OCI-LY1 (cell line): ENCODE results near the gene HIC2.

ENCODE experiments used
- H2AFZ ChIP-seq: fragments of 200-600 bp; sonication (generic), shearing (Covaris generic); 2 replicates; pipeline ENCODE4 v1.6.0; 2014; ENCODE audit warnings: antibody characterized with exemption, mild to moderate bottlenecking, low read length
- H3F3A ChIP-seq: fragments of 200-600 bp; sonication (generic), shearing (Covaris generic); 2 replicates; pipeline ENCODE4 v1.6.0; 2014; ENCODE audit warnings: mild to moderate bottlenecking, antibody characterized with exemption, low read length, moderate library complexity; ENCODE audit not compliant: insufficient read depth
- H3K27ac ChIP-seq: fragments of 200-600 bp; sonication (generic); 2 replicates; pipeline ENCODE4 v1.5.1; 2014; ENCODE audit warnings: low read length, mixed run types, mild to moderate bottlenecking, low read depth; ENCODE audit not compliant: poor library complexity, severe bottlenecking
- H3K27me3 ChIP-seq: fragments of 200-600 bp; sonication (generic); 2 replicates; pipeline ENCODE4 v1.6.0; 2014; ENCODE audit warnings: antibody characterized with exemption, mild to moderate bottlenecking, low read length, moderate library complexity; ENCODE audit not compliant: insufficient read depth
- H3K36me3 ChIP-seq: fragments of 200-600 bp; sonication (generic); 2 replicates; pipeline ENCODE4 v1.6.1; 2014; ENCODE audit warnings: mild to moderate bottlenecking, antibody characterized with exemption, low read length, moderate library complexity, mixed read lengths; ENCODE audit not compliant: insufficient read depth
- H3K4me1 ChIP-seq: fragments of 200-600 bp; sonication (generic); 2 replicates; pipeline ENCODE4 v1.5.1; 2014; ENCODE audit warnings: mild to moderate bottlenecking, low read length, moderate library complexity; ENCODE audit not compliant: insufficient read depth, severe bottlenecking
- H3K4me2 ChIP-seq: fragments of 200-600 bp; sonication (generic), shearing (Covaris generic); 2 replicates; pipeline ENCODE4 v1.6.1; 2014; ENCODE audit warnings: low read length
- H3K4me3 ChIP-seq: fragments of 200-600 bp; sonication (generic); 2 replicates; pipeline ENCODE4 v1.5.1; 2014; ENCODE audit warnings: low read length, low read depth, mild to moderate bottlenecking, mixed read lengths; ENCODE audit not compliant: poor library complexity, severe bottlenecking
- H3K79me2 ChIP-seq: fragments of 200-600 bp; shearing (Covaris generic); 2 replicates; pipeline ENCODE4 v1.6.1; 2016; ENCODE audit warnings: mixed run types, low read length, mixed read lengths; ENCODE audit not compliant: insufficient read depth
- H3K9ac ChIP-seq: fragments of 200-600 bp; sonication (generic), shearing (Covaris generic); 2 replicates; pipeline ENCODE4 v1.6.1; 2014; ENCODE audit warnings: mild to moderate bottlenecking, low read length, mixed read lengths
- H3K9me2 ChIP-seq: fragments of 200-600 bp; sonication (generic), shearing (Covaris generic); 2 replicates; pipeline ENCODE4 v1.6.1; 2014; ENCODE audit warnings: low read depth, mild to moderate bottlenecking, low read length, mixed read lengths
- H3K9me3 ChIP-seq: fragments of 200-600 bp; shearing (Covaris generic); 2 replicates; pipeline ENCODE4 v1.6.1; 2014; ENCODE audit warnings: low read length, mixed read lengths
- H4K20me1 ChIP-seq: fragments of 200-600 bp; sonication (generic), shearing (Covaris generic); 2 replicates; pipeline ENCODE4 v1.6.0; 2016; ENCODE audit warnings: mild to moderate bottlenecking, low read length; ENCODE audit not compliant: insufficient read depth
- CTCF ChIP-seq: fragments of 200-600 bp; sonication (generic), shearing (Covaris generic); IDR thresholded peaks from 2 replicates; pipeline ENCODE4 v1.5.1; 2017; ENCODE audit warnings: mild to moderate bottlenecking, antibody characterized with exemption, low read length, moderate library complexity, mixed read lengths
- EZH2 ChIP-seq: fragments of 200-600 bp; sonication (generic), shearing (Covaris generic); IDR thresholded peaks from 2 replicates; pipeline ENCODE4 v1.8.0; 2017; ENCODE audit warnings: borderline replicate concordance, mixed run types, mild to moderate bottlenecking, antibody characterized with exemption, low read length, moderate library complexity, mixed read lengths

Gene HIC2

GRCh38 chr22:21445437-21446127 is 28.4 kb downstream of the HIC2 start:
- Histone ChIP-seq H3K4me1 (no peaks in the 10 kb centered on the region), H3K9me3 (no peaks in the 10 kb centered on the region), H4K20me1 (no peaks in the 10 kb centered on the region), H3K9me2 (no peaks in the 10 kb centered on the region), H3K36me3 (peaks cover 11% of the 10 kb centered on the region), H3F3A (no peaks in the 10 kb centered on the region), H3K27me3 (no peaks in the 10 kb centered on the region), H3K9ac (no peak overlapping the region), H3K4me2 (no peak overlapping the region), H2AFZ (no peak overlapping the region), H3K27ac (no peak overlapping the region), H3K79me2 (no peaks in the 10 kb centered on the region), H3K4me3 (no peak overlapping the region)
- TF ChIP-seq EZH2: no peak
- TF ChIP-seq CTCF: no peak

GRCh38 chr22:21446128-21446826 is 29.1 kb downstream of the HIC2 start:
- Histone ChIP-seq H2AFZ (no peak overlapping the region), H3K36me3 (peaks cover 11% of the 10 kb centered on the region), H3K4me1 (no peaks in the 10 kb centered on the region), H3K4me2 (no peak overlapping the region), H3K9ac (no peak overlapping the region), H3K4me3 (no peak overlapping the region), H3K9me3 (no peaks in the 10 kb centered on the region), H4K20me1 (no peaks in the 10 kb centered on the region), H3F3A (no peaks in the 10 kb centered on the region), H3K79me2 (no peaks in the 10 kb centered on the region), H3K27ac (no peak overlapping the region), H3K27me3 (no peaks in the 10 kb centered on the region), H3K9me2 (no peaks in the 10 kb centered on the region)
- TF ChIP-seq EZH2 (no peak), CTCF (no peak)

DNA sequence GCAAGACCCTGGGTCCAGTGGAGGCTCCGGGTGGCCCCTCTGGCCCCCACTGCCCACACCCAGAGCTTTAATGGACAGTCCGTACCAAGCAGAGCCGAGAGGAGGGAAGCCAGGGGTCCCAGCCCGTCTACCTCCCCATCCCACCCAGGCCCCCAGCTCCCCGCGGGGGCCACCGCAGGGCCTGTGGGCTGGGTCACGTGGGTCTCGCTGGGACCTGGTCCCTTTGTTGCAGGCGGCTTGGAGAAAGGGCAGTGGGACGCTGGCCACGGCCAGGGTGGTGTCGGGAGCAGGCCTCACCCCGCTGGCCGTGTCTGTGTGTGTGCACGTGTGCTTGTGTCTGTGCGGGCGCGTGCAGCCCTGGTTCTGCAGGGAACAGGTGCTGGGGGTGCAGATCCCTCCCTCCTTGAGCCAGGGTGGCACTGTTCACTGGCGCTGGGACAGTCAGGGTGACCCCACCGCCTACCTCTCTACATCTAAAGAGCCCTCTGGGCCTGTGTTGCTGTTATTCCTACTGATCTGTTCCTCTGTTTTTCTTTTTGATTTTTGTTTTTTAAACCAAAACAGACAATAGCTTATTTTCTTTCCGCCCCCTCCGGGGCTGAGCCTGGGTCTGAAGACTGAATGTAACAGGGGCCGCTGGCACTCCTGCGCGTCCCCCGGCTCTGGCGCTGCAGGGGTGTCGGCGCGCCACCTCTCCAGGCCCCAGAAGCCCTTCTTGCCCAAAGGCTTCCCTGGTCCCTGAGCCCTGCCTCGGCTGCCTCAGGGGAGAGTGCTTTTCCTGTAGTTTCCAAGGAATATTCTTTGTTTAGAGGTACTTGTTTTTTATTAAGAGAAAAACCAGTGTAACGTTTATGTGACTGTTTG is 29.9 kb downstream of the HIC2 start:
- Histone ChIP-seq H3K9ac (no peak overlapping the region), H4K20me1 (no peaks in the 10 kb centered on the region), H3K4me3 (no peak overlapping the region)

More for the DNA sequence above, 29.9 kb downstream of the HIC2 start:
- H3K4me1 ChIP-seq: no peaks in the 10 kb centered on the region
- H3K4me2 ChIP-seq: no peak overlapping the region
- H3K36me3 ChIP-seq: peaks cover 11% of the 10 kb centered on the region
- TF ChIP-seq EZH2 (no peak), CTCF (no peak)
- H3K9me2 ChIP-seq: no peaks in the 10 kb centered on the region
- no peaks in the 10 kb centered on the region; the same call in 1 of the 2 replicates for H3F3A ChIP-seq
- H3K27me3 ChIP-seq: no peaks in the 10 kb centered on the region
- no peak overlapping the region for H2AFZ ChIP-seq
- H3K27ac ChIP-seq: no peak overlapping the region
- H3K9me3 ChIP-seq: no peaks in the 10 kb centered on the region
- no peaks in the 10 kb centered on the region for H3K79me2 ChIP-seq
